ENCODE results near the gene KAT2B.

KAT2B gene

GRCh38 chr3:20096135-20096685 lies 56.0 kb downstream of the KAT2B start:
- no peak for DNase-seq (ENCODE audit: low spot score)
- FAIRE-seq, result no peak

- FAIRE-seq, result no peak
- no peak for DNase-seq (ENCODE audit: low spot score)
Measured at GRCh38 chr3:20097015-20097414, 56.8 kb downstream of the KAT2B start.

GRCh38 chr3:20099060-20099459 lies 58.8 kb downstream of the KAT2B start:
- no peak for FAIRE-seq
- DNase-seq (ENCODE audit: low spot score), result no peak

- DNase-seq (ENCODE audit: low spot score), result no peak
- FAIRE-seq, result no peak
Measured at GRCh38 chr3:20100151-20100550, 59.9 kb downstream of the KAT2B start.

- DNase-seq (ENCODE audit: low spot score) (no peak), FAIRE-seq (no peak)
Measured at GRCh38 chr3:20101041-20101440, 60.8 kb downstream of the KAT2B start.

- no peak for FAIRE-seq
- no peak for DNase-seq (ENCODE audit: low spot score)
Measured at GRCh38 chr3:20103731-20104130, 63.5 kb downstream of the KAT2B start.

GRCh38 chr3:20104167-20104661 lies 64.0 kb downstream of the KAT2B start:
- FAIRE-seq (no peak), DNase-seq (ENCODE audit: low spot score) (no peak)

- FAIRE-seq (no peak), DNase-seq (ENCODE audit: low spot score) (no peak)
Measured at GRCh38 chr3:20105513-20106280, 65.5 kb downstream of the KAT2B start.

- DNase-seq (ENCODE audit: low spot score) (no peak), FAIRE-seq (no peak)
Measured at GRCh38 chr3:20107722-20108121, 67.5 kb downstream of the KAT2B start.

- no peak for FAIRE-seq
Measured at GRCh38 chr3:20108869-20109268, 68.6 kb downstream of the KAT2B start.

GRCh38 chr3:20110826-20111225 lies 70.6 kb downstream of the KAT2B start:
- FAIRE-seq (no peak), DNase-seq (ENCODE audit: low spot score) (no peak)

More at GRCh38 chr3:20108869-20109268, 68.6 kb downstream of the KAT2B start:
- no peak for DNase-seq (ENCODE audit: low spot score)

- FAIRE-seq (no peak), DNase-seq (ENCODE audit: low spot score) (peak; percentile 67)
Measured at GRCh38 chr3:20111836-20112235, 71.6 kb downstream of the KAT2B start.

- DNase-seq (ENCODE audit: low spot score), result no peak
- FAIRE-seq, result no peak
Measured at GRCh38 chr3:20121088-20121487, 80.8 kb downstream of the KAT2B start.

- DNase-seq (ENCODE audit: low spot score), result no peak
- no peak for FAIRE-seq
Measured at GRCh38 chr3:20123131-20123652, 82.9 kb downstream of the KAT2B start.

GRCh38 chr3:20125289-20125688 lies 85.0 kb downstream of the KAT2B start:
- DNase-seq (ENCODE audit: low spot score), result no peak
- no peak for FAIRE-seq

- FAIRE-seq, result no peak
- DNase-seq (ENCODE audit: low spot score), result no peak
Measured at GRCh38 chr3:20125897-20126296, 85.7 kb downstream of the KAT2B start.

GRCh38 chr3:20128358-20128757 lies 88.1 kb downstream of the KAT2B start:
- no peak for FAIRE-seq

GRCh38 chr3:20130106-20130505 lies 89.9 kb downstream of the KAT2B start:
- no peak for DNase-seq (ENCODE audit: low spot score)
- no peak for FAIRE-seq

More at GRCh38 chr3:20128358-20128757, 88.1 kb downstream of the KAT2B start:
- no peak for DNase-seq (ENCODE audit: low spot score)

GRCh38 chr3:20136231-20136630 lies 96.0 kb downstream of the KAT2B start:
- no peak for FAIRE-seq

GRCh38 chr3:20137647-20138046 lies 97.4 kb downstream of the KAT2B start:
- no peak for FAIRE-seq
- DNase-seq (ENCODE audit: low spot score), result no peak

More at GRCh38 chr3:20136231-20136630, 96.0 kb downstream of the KAT2B start:
- DNase-seq (ENCODE audit: low spot score), result no peak

GRCh38 chr3:20140881-20141280 lies 100.6 kb downstream of the KAT2B start:
- no peak for DNase-seq (ENCODE audit: low spot score)
- no peak for FAIRE-seq

GRCh38 chr3:20141316-20141715 lies 101.1 kb downstream of the KAT2B start:
- DNase-seq (ENCODE audit: low spot score) (no peak), FAIRE-seq (no peak)

- FAIRE-seq (no peak), DNase-seq (ENCODE audit: low spot score) (no peak)
Measured at GRCh38 chr3:20141851-20142250, 101.6 kb downstream of the KAT2B start.
